GM21529 (cell line): ENCODE results near the gene DUSP8.

Experiments used
- ATAC-seq: cut with Tn5 transposase; IDR thresholded peaks from one replicate; pipeline ENCODE4 v1.9.1; 2021; ENCODE audit not compliant: unreplicated experiment

The DUSP8 gene

GRCh38 chr11:1533342-1533725, 38.7 kb downstream of the DUSP8 start:
- no peak for ATAC-seq

GRCh38 chr11:1532606-1533341, 39.3 kb downstream of the DUSP8 start:
- no peak for ATAC-seq

- no peak for ATAC-seq
Measured at GRCh38 chr11:1532014-1532586, 40.0 kb downstream of the DUSP8 start.

- no peak for ATAC-seq
Measured at GRCh38 chr11:1531449-1532013, 40.5 kb downstream of the DUSP8 start.

- ATAC-seq = no peak
Measured at GRCh38 chr11:1530686-1531448, 41.2 kb downstream of the DUSP8 start.

- no peak for ATAC-seq
Measured at GRCh38 chr11:1529774-1530173, 42.3 kb downstream of the DUSP8 start.

- no peak for ATAC-seq
Measured at GRCh38 chr11:1529286-1529685, 42.8 kb downstream of the DUSP8 start.

GRCh38 chr11:1528710-1529109, 43.4 kb downstream of the DUSP8 start:
- no peak for ATAC-seq

GRCh38 chr11:1526785-1527184, 45.3 kb downstream of the DUSP8 start:
- ATAC-seq = no peak

- ATAC-seq = no peak
Measured at GRCh38 chr11:1523779-1524178, 48.3 kb downstream of the DUSP8 start.

GRCh38 chr11:1523077-1523476, 49.0 kb downstream of the DUSP8 start:
- ATAC-seq = no peak

GRCh38 chr11:1522081-1522424, 50.0 kb downstream of the DUSP8 start:
- ATAC-seq = peak; percentile 40

- ATAC-seq = peak; percentile 86
Measured at GRCh38 chr11:1521382-1522080, 50.5 kb downstream of the DUSP8 start.

GRCh38 chr11:1520663-1521267, 51.3 kb downstream of the DUSP8 start:
- no peak for ATAC-seq

GRCh38 chr11:1520209-1520662, 51.8 kb downstream of the DUSP8 start:
- ATAC-seq = no peak

GRCh38 chr11:1519028-1520010, 52.8 kb downstream of the DUSP8 start:
- ATAC-seq = no peak

- ATAC-seq = no peak
Measured at GRCh38 chr11:1518301-1518700, 53.8 kb downstream of the DUSP8 start.

GRCh38 chr11:1517117-1518005, 54.7 kb downstream of the DUSP8 start:
- no peak for ATAC-seq
